ENCODE results near the gene ITGA1.

DNA sequence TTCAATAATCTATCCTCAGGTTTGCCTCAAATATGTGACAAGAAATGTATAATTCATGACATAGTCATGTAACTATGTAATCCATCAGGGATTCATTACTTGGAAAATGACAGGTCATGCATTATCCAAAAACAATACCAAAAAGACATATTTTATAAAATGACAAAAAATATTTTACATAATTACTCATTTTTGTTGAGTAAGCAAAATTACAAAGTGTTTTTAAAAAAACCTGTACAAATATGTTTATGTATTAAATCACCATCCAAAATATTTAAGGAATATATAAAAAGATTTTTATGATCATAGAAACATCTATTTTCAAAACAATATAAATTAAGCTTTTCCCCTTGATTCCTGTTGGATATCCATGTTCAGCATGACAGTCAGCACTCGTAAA is 164.8 kb downstream of the ITGA1 start:
- TF ChIP-seq ZNF136 (CRISPR knock-in tag; IDR thresholded peaks at IDR 0.05; ENCODE audit: low read depth) (no peak), CHD4 (IDR thresholded peaks at IDR 0.05; ENCODE audit: borderline replicate concordance, low read length) (no peak), SPEN (CRISPR knock-in tag; IDR thresholded peaks at IDR 0.05; ENCODE audit: low read depth) (no peak), GABPA (IDR thresholded peaks at IDR 0.05; ENCODE audit: low read depth, low read length) (no peak), GABPA (CRISPR knock-in tag; IDR thresholded peaks at IDR 0.05; ENCODE audit: low read depth) (no peak), ZNF530 (CRISPR knock-in tag; IDR thresholded peaks at IDR 0.05; ENCODE audit: low read depth) (no peak), CCAR2 (optimal IDR thresholded peaks at IDR 0.05; ENCODE audit: low read depth, low read length) (no peak)
- TF ChIP-seq, protein P1, sequence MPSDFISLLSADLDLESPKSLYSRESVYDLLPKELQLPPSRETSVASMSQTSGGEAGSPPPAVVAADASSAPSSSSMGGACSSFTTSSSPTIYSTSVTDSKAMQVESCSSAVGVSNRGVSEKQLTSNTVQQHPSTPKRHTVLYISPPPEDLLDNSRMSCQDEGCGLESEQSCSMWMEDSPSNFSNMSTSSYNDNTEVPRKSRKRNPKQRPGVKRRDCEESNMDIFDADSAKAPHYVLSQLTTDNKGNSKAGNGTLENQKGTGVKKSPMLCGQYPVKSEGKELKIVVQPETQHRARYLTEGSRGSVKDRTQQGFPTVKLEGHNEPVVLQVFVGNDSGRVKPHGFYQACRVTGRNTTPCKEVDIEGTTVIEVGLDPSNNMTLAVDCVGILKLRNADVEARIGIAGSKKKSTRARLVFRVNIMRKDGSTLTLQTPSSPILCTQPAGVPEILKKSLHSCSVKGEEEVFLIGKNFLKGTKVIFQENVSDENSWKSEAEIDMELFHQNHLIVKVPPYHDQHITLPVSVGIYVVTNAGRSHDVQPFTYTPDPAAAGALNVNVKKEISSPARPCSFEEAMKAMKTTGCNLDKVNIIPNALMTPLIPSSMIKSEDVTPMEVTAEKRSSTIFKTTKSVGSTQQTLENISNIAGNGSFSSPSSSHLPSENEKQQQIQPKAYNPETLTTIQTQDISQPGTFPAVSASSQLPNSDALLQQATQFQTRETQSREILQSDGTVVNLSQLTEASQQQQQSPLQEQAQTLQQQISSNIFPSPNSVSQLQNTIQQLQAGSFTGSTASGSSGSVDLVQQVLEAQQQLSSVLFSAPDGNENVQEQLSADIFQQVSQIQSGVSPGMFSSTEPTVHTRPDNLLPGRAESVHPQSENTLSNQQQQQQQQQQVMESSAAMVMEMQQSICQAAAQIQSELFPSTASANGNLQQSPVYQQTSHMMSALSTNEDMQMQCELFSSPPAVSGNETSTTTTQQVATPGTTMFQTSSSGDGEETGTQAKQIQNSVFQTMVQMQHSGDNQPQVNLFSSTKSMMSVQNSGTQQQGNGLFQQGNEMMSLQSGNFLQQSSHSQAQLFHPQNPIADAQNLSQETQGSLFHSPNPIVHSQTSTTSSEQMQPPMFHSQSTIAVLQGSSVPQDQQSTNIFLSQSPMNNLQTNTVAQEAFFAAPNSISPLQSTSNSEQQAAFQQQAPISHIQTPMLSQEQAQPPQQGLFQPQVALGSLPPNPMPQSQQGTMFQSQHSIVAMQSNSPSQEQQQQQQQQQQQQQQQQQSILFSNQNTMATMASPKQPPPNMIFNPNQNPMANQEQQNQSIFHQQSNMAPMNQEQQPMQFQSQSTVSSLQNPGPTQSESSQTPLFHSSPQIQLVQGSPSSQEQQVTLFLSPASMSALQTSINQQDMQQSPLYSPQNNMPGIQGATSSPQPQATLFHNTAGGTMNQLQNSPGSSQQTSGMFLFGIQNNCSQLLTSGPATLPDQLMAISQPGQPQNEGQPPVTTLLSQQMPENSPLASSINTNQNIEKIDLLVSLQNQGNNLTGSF (CRISPR knock-in tag; IDR thresholded peaks at IDR 0.05) = no peak
- TF ChIP-seq, protein P2, sequence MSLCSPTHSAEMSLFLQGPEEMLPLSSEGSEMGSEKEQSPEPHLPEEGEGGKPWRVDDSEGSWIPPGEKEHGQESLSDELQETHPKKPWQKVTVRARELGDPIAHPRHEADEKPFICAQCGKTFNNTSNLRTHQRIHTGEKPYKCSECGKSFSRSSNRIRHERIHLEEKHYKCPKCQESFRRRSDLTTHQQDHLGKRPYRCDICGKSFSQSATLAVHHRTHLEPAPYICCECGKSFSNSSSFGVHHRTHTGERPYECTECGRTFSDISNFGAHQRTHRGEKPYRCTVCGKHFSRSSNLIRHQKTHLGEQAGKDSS (CRISPR knock-in tag; IDR thresholded peaks at IDR 0.05; ENCODE audit: borderline replicate concordance, low read depth) = no peak

Measured in HepG2 (cell line).